Measurements from ENCODE around the gene KCNC4. TPM values are rescaled to one million over a fixed set of nuclear protein-coding genes. Genes with fewer than 3 reads are reported as not detected.

KCNC4 gene
- total and polyA plus RNA-seq, 7 donors, result 0.60 to 6.4 (median 2.1) TPM

- H3K27ac ChIP-seq, result no peak overlapping the region
- H3K27me3 ChIP-seq, result no peaks in the 10 kb centered on the region
- intact Hi-C loops (cut with DNase I), result no loop called here
- H3K4me1 ChIP-seq, result no peaks in the 10 kb centered on the region
- H3K9me3 ChIP-seq, result peaks cover 0 to 3% (median 0%) of the 10 kb centered on the region in 4 donors
- WGBS, 2 donors, result 70 to 74% methylated on average over 10 of the region's 10 CpGs
- DNase-seq, result no peak
- no peak overlapping the region for H3K4me3 ChIP-seq
- TF ChIP-seq POLR2A (IDR thresholded peaks at IDR 0.05) (no peak), POLR2AphosphoS5 (IDR thresholded peaks at IDR 0.05) (no peak), EP300 (IDR thresholded peaks at IDR 0.05) (no peak), CTCF (IDR thresholded peaks at IDR 0.05) (no peak)
- no peaks in the 10 kb centered on the region for H3K36me3 ChIP-seq
These were observed 45.3 kb upstream of the KCNC4 start for GRCh38 chr1:110164725-110165350.

GRCh38 chr1:110165761-110166231 lies 44.3 kb upstream of the KCNC4 start:
- intact Hi-C loops (cut with DNase I), result no loop called here
- no peaks in the 10 kb centered on the region for H3K4me1 ChIP-seq
- H3K9me3 ChIP-seq, result peaks cover 0 to 3% (median 0%) of the 10 kb centered on the region in 4 donors
- no peak overlapping the region for H3K27ac ChIP-seq
- no peak overlapping the region for H3K4me3 ChIP-seq
- DNase-seq, result no peak
- H3K27me3 ChIP-seq, result no peaks in the 10 kb centered on the region
- H3K36me3 ChIP-seq, result no peaks in the 10 kb centered on the region
- WGBS, 2 donors, result 70 to 73% methylated on average over 6 of the region's 6 CpGs
- TF ChIP-seq POLR2AphosphoS5 (IDR thresholded peaks at IDR 0.05) (no peak), CTCF (IDR thresholded peaks at IDR 0.05) (no peak)

- no peak for TF ChIP-seq CTCF (IDR thresholded peaks at IDR 0.05)
- no peak for TF ChIP-seq EP300 (IDR thresholded peaks at IDR 0.05)
- no peak for TF ChIP-seq POLR2AphosphoS5 (IDR thresholded peaks at IDR 0.05)
- TF ChIP-seq POLR2A (IDR thresholded peaks at IDR 0.05), result no peak
- no peaks in the 10 kb centered on the region for H3K36me3 ChIP-seq
- 86 to 89% methylated on average over 11 of the region's 11 CpGs for WGBS, 2 donors
- H3K4me1 ChIP-seq, result no peaks in the 10 kb centered on the region
- intact Hi-C loops (cut with DNase I), result no loop called here
- H3K9me3 ChIP-seq, result no peaks in the 10 kb centered on the region
- H3K4me3 ChIP-seq, result no peak overlapping the region
- no peak overlapping the region for H3K27ac ChIP-seq
- DNase-seq, result no peak
- peaks cover 0 to 4% (median 0%) of the 10 kb centered on the region in 3 donors for H3K27me3 ChIP-seq
These were observed 43.3 kb upstream of the KCNC4 start for GRCh38 chr1:110166861-110167260.

- WGBS, 2 donors, result 72% methylated on average over 13 of the region's 13 CpGs
- intact Hi-C loops (cut with DNase I), result no loop called here
- Histone ChIP-seq H3K9me3 (no peaks in the 10 kb centered on the region), H3K27ac (no peak overlapping the region), H3K4me3 (no peak overlapping the region), H3K4me1 (peaks cover 0 to 1% (median under 1%) of the 10 kb centered on the region in 4 donors), H3K36me3 (no peaks in the 10 kb centered on the region), H3K27me3 (peaks cover 0 to 12% (median 0%) of the 10 kb centered on the region in 3 donors)
- TF ChIP-seq EP300 (IDR thresholded peaks at IDR 0.05) (no peak), CTCF (IDR thresholded peaks at IDR 0.05) (no peak), POLR2AphosphoS5 (IDR thresholded peaks at IDR 0.05) (no peak)
- DNase-seq, result no peak
These were observed 39.1 kb upstream of the KCNC4 start for GRCh38 chr1:110170766-110171733.
